GM23338 (cell line): Measurements from ENCODE around the gene TMEM59L. TPM values are rescaled to one million over a fixed set of nuclear protein-coding genes. Genes with fewer than 3 reads are reported as not detected.

Source experiments
- ATAC-seq: fragments of 200-7000 bp; cut with Tn5 transposase; 3 replicates; pipeline ENCODE4 v1.9.1; 2020
- DNase-seq: peaks from one replicate; pipeline ENCODE4 v3.0.0-alpha.2; 2015; ENCODE audit warnings: low spot score
- H2AFZ ChIP-seq: fragments of 200-600 bp; sonication (generic); 2 replicates; pipeline ENCODE4 v1.8.0; 2016; ENCODE audit warnings: antibody characterized with exemption, mild to moderate bottlenecking, moderate library complexity
- H3F3A ChIP-seq: fragments of 200-600 bp; sonication (generic); replicated peaks from 2 replicates; pipeline ENCODE4 v1.8.0; 2017; ENCODE audit warnings: antibody characterized with exemption, mixed run types, low read depth
- H3K27ac ChIP-seq: fragments of 200-600 bp; sonication (generic); 2 replicates; pipeline ENCODE4 v1.6.1; 2016; ENCODE audit warnings: low read depth
- H3K27me3 ChIP-seq: fragments of 200-600 bp; sonication (generic); 2 replicates; pipeline ENCODE4 v1.8.0; 2016; ENCODE audit warnings: mild to moderate bottlenecking, mixed run types, moderate library complexity; ENCODE audit not compliant: insufficient read depth
- H3K36me3 ChIP-seq: fragments of 200-600 bp; sonication (generic); 2 replicates; pipeline ENCODE4 v1.8.0; 2016; ENCODE audit warnings: mild to moderate bottlenecking; ENCODE audit not compliant: insufficient read depth
- H3K4me1 ChIP-seq: fragments of 200-600 bp; sonication (generic); 2 replicates; pipeline ENCODE4 v1.8.0; 2016; ENCODE audit warnings: mild to moderate bottlenecking, moderate library complexity; ENCODE audit not compliant: insufficient read depth
- H3K4me2 ChIP-seq: fragments of 200-600 bp; sonication (generic); 2 replicates; pipeline ENCODE4 v1.7.1; 2017; ENCODE audit warnings: mixed run types
- H3K4me3 ChIP-seq: fragments of 200-600 bp; sonication (generic); 2 replicates; pipeline ENCODE4 v1.6.1; 2016; ENCODE audit warnings: mixed run types
- H3K79me2 ChIP-seq: fragments of 200-600 bp; sonication (generic); replicated peaks from 2 replicates; pipeline ENCODE4 v1.8.0; 2017; ENCODE audit warnings: mild to moderate bottlenecking; ENCODE audit not compliant: insufficient read depth
- H3K9me2 ChIP-seq: fragments of 200-600 bp; sonication (generic); 2 replicates; pipeline ENCODE4 v1.8.0; 2017; ENCODE audit not compliant: insufficient read depth
- H4K20me1 ChIP-seq: fragments of 200-600 bp; sonication (generic); replicated peaks from 2 replicates; pipeline ENCODE4 v1.8.0; 2017; ENCODE audit warnings: mild to moderate bottlenecking; ENCODE audit not compliant: insufficient read depth
- H3K27ac Mint-ChIP-seq: 2 replicates; pipeline ENCODE4 v1.8.0; 2020; ENCODE audit warnings: inconsistent platforms, mild to moderate bottlenecking, moderate library complexity, mixed read lengths
- H3K27me3 Mint-ChIP-seq: 3 replicates; pipeline ENCODE4 v1.8.0; 2022; ENCODE audit warnings: low read depth, mild to moderate bottlenecking, moderate library complexity, mixed read lengths, inconsistent platforms; ENCODE audit not compliant: insufficient read depth, poor library complexity
- H3K36me3 Mint-ChIP-seq: 3 replicates; pipeline ENCODE4 v1.8.0; 2021; ENCODE audit warnings: low read depth, mild to moderate bottlenecking, inconsistent platforms, moderate library complexity, mixed read lengths
- H3K4me1 Mint-ChIP-seq: 3 replicates; pipeline ENCODE4 v1.8.0; 2020; ENCODE audit warnings: mild to moderate bottlenecking, inconsistent platforms, mixed read lengths
- H3K4me3 Mint-ChIP-seq: 3 replicates; pipeline ENCODE4 v1.8.0; 2021; ENCODE audit warnings: moderate library complexity, mild to moderate bottlenecking, inconsistent platforms, mixed read lengths
- H3K9me3 Mint-ChIP-seq: 3 replicates; pipeline ENCODE4 v1.8.0; 2020; ENCODE audit warnings: moderate library complexity, mild to moderate bottlenecking, inconsistent platforms, mixed read lengths
- CREB1 ChIP-seq: fragments of 250-450 bp; sonication (Bioruptor Pico); IDR thresholded peaks from 2 replicates; pipeline ENCODE4 v1.5.0; 2020; ENCODE audit warnings: low read depth, mild to moderate bottlenecking, moderate library complexity
- EZH2 ChIP-seq: fragments of 200-600 bp; sonication (generic); IDR thresholded peaks from one replicate; pipeline ENCODE4 v1.8.0; 2017; ENCODE audit warnings: antibody characterized with exemption, mild to moderate bottlenecking, low read depth; ENCODE audit not compliant: unreplicated experiment
- EZH2phosphoT487 ChIP-seq: fragments of 200-600 bp; sonication (generic); IDR thresholded peaks from one replicate; pipeline ENCODE4 v1.8.1; 2018; ENCODE audit warnings: antibody characterized with exemption; ENCODE audit not compliant: unreplicated experiment
- JUNB ChIP-seq: IDR thresholded peaks from one replicate; pipeline ENCODE4 v1.6.1; 2016; ENCODE audit warnings: antibody characterized with exemption; ENCODE audit not compliant: unreplicated experiment
- NANOG ChIP-seq: IDR thresholded peaks from 2 replicates; pipeline ENCODE4 v1.6.1; 2016; ENCODE audit warnings: antibody characterized with exemption, borderline replicate concordance
- POLR2AphosphoS5 ChIP-seq: IDR thresholded peaks from 2 replicates; pipeline ENCODE4 v1.6.1; 2016; ENCODE audit warnings: antibody characterized with exemption, low read depth
- REST ChIP-seq: IDR thresholded peaks from one replicate; pipeline ENCODE4 v1.6.1; 2018; ENCODE audit warnings: antibody characterized with exemption; ENCODE audit not compliant: unreplicated experiment
- STAT1 ChIP-seq: IDR thresholded peaks from one replicate; pipeline ENCODE4 v1.6.1; 2016; ENCODE audit warnings: antibody characterized with exemption; ENCODE audit not compliant: unreplicated experiment
- ZNF114 ChIP-seq: fragments of 250-450 bp; sonication (Bioruptor Pico); IDR thresholded peaks from 2 replicates; pipeline ENCODE4 v1.5.0; 2020; ENCODE audit warnings: mild to moderate bottlenecking, moderate library complexity
- ZNF331 ChIP-seq: fragments of 250-450 bp; sonication (Bioruptor Pico); IDR thresholded peaks from 2 replicates; pipeline ENCODE4 v1.5.0; 2020; ENCODE audit warnings: low read depth, mild to moderate bottlenecking, moderate library complexity
- polyA plus RNA-seq: library from polyadenylated mRNA; unstranded; fragments of >200 nt; fragmentation: Nextera tagmentation; extraction: Ambion mirVana; gene quantifications from 2 replicates; pipeline ENCODE4 v1.2.1, GENCODE V29; 2016
- total RNA-seq: library from RNA; depleted of rRNA; stranded (reverse); fragments of >200 nt; shearing (Covaris generic); gene quantifications from 2 replicates; pipeline ENCODE4 v1.2.3, GENCODE V29; 2014
- TF ChIP-seq, protein P1 (sequence below), 2 experiments: fragments of 200-600 bp in 1 of 2; sonication (generic) in 1 of 2; conservative IDR thresholded peaks; 2 replicates each; pipeline versions ENCODE4 v1.5.1 to v1.6.1; 2016 to 2017; ENCODE audit warnings: antibody characterized with exemption in 2 of 2, low read depth in 2 of 2, mild to moderate bottlenecking in 2 of 2, moderate library complexity in 1 of 2
- TF ChIP-seq, protein P2 (sequence below): IDR thresholded peaks from 2 replicates; pipeline ENCODE4 v1.6.1; 2016; ENCODE audit warnings: antibody characterized with exemption

The TMEM59L gene
- total and polyA plus RNA-seq, 2 experiments from 2014 or later: 9.8 to 15.7 TPM

- no peak for DNase-seq
- H3K27ac ChIP-seq: no peak overlapping the region
- no peak overlapping the region for H2AFZ ChIP-seq
- no peaks in the 10 kb centered on the region for H3K27me3 ChIP-seq
- no peak for ATAC-seq
- H3K4me1 ChIP-seq: no peaks in the 10 kb centered on the region; the same call in 1 of the 2 replicates
- H3K4me2 ChIP-seq: no peak overlapping the region
- Mint-ChIP-seq H3K27me3 (peaks cover 6% of the 10 kb centered on the region), H3K4me3 (no peak overlapping the region), H3K36me3 (peaks cover 10% of the 10 kb centered on the region; the same call in 2 of the 3 replicates), H3K4me1 (peaks cover 9% of the 10 kb centered on the region), H3K27ac (no peak overlapping the region), H3K9me3 (no peaks in the 10 kb centered on the region)
- H3K79me2 ChIP-seq: no peaks in the 10 kb centered on the region
- no peak for TF ChIP-seq POLR2AphosphoS5
- TF ChIP-seq REST: no peak
- no peak for TF ChIP-seq ZNF331 (CRISPR knock-in tag)
- TF ChIP-seq ZNF114 (CRISPR knock-in tag): no peak
- TF ChIP-seq EZH2: no peak
- TF ChIP-seq STAT1: no peak
- peaks cover 13% of the 10 kb centered on the region; the same call in 1 of the 2 replicates for H3F3A ChIP-seq
- H3K36me3 ChIP-seq: no peaks in the 10 kb centered on the region
- H3K9me2 ChIP-seq: no peaks in the 10 kb centered on the region
- no peaks in the 10 kb centered on the region for H4K20me1 ChIP-seq
- no peak overlapping the region for H3K4me3 ChIP-seq
Measured at GRCh38 chr19:18669524-18669817, 56.8 kb downstream of the TMEM59L start.

- ATAC-seq (no peak), DNase-seq (no peak)
- H3K79me2 ChIP-seq: no peaks in the 10 kb centered on the region
- Mint-ChIP-seq H3K4me3 (no peak overlapping the region), H3K27ac (no peak overlapping the region), H3K36me3 (peaks cover 10% of the 10 kb centered on the region; the same call in 2 of the 3 replicates), H3K9me3 (no peaks in the 10 kb centered on the region), H3K27me3 (peaks cover 6% of the 10 kb centered on the region), H3K4me1 (peaks cover 9% of the 10 kb centered on the region)
- no peaks in the 10 kb centered on the region for H3K27me3 ChIP-seq
- H3K27ac ChIP-seq: no peak overlapping the region
- peaks cover 13% of the 10 kb centered on the region; the same call in 1 of the 2 replicates for H3F3A ChIP-seq
- H3K36me3 ChIP-seq: no peaks in the 10 kb centered on the region
- H4K20me1 ChIP-seq: no peaks in the 10 kb centered on the region
- no peak overlapping the region for H2AFZ ChIP-seq
- no peaks in the 10 kb centered on the region; the same call in 1 of the 2 replicates for H3K4me1 ChIP-seq
- no peaks in the 10 kb centered on the region for H3K9me2 ChIP-seq
- H3K4me3 ChIP-seq: no peak overlapping the region
- H3K4me2 ChIP-seq: no peak overlapping the region
- TF ChIP-seq JUNB (no peak), EZH2phosphoT487 (no peak), CREB1 (CRISPR knock-in tag) (no peak), POLR2AphosphoS5 (no peak), NANOG (no peak), EZH2 (no peak), REST (no peak)
- TF ChIP-seq, protein P1, sequence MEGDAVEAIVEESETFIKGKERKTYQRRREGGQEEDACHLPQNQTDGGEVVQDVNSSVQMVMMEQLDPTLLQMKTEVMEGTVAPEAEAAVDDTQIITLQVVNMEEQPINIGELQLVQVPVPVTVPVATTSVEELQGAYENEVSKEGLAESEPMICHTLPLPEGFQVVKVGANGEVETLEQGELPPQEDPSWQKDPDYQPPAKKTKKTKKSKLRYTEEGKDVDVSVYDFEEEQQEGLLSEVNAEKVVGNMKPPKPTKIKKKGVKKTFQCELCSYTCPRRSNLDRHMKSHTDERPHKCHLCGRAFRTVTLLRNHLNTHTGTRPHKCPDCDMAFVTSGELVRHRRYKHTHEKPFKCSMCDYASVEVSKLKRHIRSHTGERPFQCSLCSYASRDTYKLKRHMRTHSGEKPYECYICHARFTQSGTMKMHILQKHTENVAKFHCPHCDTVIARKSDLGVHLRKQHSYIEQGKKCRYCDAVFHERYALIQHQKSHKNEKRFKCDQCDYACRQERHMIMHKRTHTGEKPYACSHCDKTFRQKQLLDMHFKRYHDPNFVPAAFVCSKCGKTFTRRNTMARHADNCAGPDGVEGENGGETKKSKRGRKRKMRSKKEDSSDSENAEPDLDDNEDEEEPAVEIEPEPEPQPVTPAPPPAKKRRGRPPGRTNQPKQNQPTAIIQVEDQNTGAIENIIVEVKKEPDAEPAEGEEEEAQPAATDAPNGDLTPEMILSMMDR (conservative IDR thresholded peaks at IDR 0.05; ENCODE audit: low read depth in 2 of 2): no peak
- TF ChIP-seq, protein P2, sequence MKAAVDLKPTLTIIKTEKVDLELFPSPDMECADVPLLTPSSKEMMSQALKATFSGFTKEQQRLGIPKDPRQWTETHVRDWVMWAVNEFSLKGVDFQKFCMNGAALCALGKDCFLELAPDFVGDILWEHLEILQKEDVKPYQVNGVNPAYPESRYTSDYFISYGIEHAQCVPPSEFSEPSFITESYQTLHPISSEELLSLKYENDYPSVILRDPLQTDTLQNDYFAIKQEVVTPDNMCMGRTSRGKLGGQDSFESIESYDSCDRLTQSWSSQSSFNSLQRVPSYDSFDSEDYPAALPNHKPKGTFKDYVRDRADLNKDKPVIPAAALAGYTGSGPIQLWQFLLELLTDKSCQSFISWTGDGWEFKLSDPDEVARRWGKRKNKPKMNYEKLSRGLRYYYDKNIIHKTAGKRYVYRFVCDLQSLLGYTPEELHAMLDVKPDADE: no peak
Measured at GRCh38 chr19:18669883-18670282, 57.2 kb downstream of the TMEM59L start.
